CD4-positive, alpha-beta T cell treated with Interleukin-21 for 1 hour (primary cell): ENCODE results near the gene PDIA5.
A peak's percentile ranks its signal among the peaks of the same experiment; 100 is the strongest.

Experiments used
- DNase-seq: peaks from one replicate; pipeline ENCODE4 v3.0.0-alpha.2; 2020

Gene PDIA5

GRCh38 chr3:123066896-123067688 is at the start of gene PDIA5:
Gene PDIA5, plus strand, starts transcription at chr3:123067025. Its CDS starts 140 bp downstream, at chr3:123067165.
- peak; percentile 54 for DNase-seq

GRCh38 chr3:123018683-123019082 is 48.1 kb upstream of the PDIA5 start:
- no peak for DNase-seq

DNA sequence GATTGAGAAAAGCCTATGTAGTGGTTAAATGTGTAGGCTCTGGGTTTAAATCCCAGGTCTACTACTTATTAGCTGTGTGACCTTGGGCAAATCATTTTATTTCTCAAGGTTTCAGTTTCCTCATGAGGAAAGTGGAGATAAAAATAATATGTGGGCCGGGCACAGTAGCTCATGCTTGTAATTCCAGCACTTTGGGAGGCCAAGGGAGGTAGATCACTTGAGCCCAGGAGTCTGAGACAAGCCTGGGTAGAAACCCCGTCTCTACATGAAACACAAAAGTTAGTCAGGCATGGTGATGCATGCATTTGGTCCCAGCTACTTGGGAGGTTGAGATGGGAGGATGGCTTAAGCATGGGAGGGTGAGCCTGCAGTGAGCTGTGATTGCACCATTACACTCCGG is 47.7 kb upstream of the PDIA5 start:
- DNase-seq = no peak

DNA sequence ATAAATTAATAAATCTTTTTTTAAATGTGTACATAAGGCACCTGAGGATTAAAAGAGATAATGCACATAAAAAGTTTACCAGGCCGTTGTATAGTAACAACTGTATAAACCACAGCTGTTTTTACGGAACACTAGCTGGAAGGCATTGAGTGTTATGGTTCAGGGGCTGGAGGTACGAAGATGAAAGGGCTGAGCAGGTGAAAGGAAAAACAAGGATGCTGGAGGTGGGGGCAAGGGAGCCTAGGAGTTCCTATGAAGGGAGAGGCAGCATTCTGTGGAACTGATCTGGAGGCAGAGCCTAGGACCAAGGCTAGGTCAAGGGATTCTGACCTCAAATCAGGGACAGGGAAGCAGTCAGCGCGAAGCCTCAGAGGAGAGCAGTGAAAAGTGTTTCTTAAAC is 47.2 kb upstream of the PDIA5 start:
- no peak for DNase-seq

DNA sequence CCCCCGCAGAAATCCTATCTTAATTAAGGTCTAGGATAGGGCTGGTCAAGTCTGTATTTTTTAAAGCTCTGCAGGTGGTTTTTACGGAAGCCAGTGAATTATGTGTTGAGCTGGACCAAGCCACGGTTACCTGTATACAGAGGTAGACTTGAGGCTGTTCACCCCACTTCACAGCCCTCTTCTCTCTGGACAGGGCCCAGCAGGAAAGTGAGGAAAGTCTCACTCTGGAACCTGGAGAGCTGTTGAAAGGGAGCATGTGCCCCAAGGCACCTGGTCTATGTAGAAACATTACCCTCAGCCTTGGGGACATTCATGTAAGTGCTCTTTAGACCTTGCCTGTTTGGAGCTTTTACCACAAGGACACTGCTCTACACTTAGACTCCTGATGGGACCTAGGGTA is 46.1 kb upstream of the PDIA5 start:
- DNase-seq = no peak

DNA sequence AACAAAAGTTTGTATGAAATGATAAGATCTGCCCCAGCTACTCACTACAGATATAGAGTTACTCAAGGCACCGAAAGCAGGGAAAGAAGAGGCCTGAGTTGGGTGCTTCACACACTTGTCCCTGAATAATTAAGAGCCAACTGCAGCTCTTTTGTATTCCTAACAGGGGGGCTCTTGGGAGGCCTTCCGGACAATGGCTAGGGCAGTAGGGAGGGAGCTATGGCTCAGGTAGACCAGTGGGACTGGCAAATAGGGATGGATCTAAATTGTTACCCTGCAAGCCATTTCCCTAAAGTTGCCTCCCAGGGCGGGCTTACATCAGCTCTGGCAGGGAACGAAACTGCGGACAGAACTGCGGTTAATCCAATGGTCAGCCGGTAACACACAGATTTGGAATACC is 45.4 kb upstream of the PDIA5 start:
- no peak for DNase-seq

DNA sequence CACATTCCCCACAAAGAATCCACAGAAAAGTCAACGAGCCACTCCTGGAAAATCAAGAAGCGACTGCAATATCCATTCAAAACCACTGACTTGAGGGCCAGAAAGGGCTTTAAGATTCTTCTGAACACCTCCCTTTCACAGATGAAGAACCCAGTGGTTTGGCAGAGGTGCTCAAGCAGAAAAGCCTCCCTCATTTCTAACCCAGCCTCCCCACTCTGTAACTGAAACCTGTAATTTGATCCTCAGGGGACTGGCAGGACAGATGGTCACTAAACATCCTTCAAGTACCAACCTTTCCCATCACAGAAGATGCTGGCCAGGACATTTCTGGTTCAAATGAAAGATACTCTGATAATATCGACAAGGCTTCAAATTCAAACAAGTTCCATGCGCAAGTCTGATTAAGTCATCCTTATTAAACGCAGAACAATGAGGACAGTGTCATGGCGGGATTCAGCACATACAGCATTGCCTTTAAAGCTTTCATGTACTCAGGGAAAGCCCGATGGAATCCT is 44.8 kb upstream of the PDIA5 start:
- DNase-seq = no peak

DNA sequence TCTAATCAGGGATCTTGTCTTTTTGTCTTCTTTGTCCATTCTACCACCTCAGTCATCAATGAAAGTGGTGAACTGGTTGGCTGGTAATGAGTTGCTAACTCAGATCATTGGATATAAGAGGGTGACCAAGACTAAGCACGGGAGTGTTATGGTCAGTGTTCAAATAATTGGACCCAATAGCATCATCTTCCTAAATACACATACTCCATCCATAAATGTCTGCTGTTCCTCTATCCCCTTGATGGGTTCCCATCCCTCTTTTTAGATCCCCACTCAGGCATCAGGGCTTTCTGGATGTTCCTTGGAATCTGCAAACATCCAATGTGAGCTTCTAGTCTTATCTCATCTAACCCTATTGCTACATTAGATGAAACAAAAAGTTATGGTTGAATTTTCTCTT is 42.8 kb upstream of the PDIA5 start:
- no peak for DNase-seq

DNA sequence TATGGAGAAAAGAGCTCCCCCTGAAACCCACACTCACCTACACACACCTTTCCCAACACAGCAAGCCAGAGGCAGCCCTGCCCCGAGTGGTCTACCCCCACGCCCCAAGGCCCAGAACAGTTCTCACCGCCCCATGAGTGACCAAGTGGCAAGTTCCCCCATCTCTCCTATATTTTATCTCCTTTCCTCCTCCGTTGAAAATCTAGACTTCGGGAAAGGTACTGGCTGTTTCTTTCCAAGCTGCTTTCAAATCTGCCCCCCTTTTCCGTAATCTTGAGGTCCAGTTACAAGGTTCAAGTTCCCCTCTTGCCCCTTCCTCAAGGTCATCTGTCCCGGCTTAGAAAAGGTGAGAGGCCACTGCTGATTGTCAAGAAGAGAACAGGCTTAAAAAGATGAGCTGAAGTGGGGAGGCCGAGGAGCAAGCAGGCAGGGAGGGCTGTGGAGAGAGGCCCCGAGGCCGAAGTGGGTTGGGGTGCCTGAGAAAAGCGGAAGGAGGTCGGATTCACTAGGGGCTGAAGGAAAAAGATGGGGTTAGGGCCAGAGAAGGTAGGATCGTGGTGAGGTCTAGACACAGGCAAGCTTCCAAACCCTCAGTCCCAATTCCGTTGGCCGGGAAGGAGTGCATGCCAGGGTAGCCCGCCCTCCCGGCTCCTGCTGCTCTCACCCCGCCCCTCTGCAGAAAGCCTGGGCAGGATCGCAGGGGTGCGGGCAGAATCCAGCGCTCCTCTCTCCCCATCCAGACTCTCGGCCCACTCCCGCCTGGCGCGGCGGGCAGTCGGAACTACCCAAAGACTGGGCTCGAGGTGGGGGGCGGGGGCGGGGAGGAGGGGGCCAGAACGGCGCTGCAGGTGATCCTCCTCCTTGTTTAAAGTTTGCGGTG is 40.9 kb upstream of the PDIA5 start:
- no peak for DNase-seq

DNA sequence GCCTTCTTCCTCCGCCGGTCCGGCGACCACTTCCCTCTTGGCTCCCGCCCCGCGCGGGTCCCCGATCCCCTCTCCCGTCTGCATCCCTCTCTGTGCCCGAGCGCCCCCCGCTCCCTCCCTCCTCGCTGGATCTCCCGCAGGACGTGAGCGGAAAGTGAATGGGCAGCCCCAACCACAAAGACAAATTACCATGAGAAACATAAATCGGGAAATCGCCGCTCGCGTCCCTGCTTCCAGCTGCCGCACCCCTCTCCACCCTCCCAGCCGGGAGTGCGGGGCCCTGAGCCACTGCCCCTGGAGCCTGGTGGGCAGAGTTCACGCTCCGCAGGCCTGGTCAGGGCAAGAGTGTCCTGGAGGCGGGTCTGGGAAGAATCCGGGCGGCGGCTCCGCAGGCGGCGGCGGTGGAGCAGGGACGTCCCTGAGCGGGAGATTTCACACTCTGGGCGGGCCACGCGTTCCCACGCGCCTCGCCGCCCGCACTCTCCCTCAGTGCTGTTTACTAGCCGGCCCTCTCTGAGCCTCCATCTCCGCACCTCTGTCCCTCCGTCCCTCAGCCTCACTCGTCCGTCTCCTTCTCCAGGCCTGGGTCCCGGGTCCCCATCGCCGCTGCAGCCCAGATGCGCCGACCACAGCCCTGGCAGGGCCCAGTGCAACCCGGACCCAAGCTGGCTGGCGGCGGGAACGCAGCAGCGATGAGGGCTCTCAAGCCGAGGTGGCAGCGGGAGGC is 40.1 kb upstream of the PDIA5 start:
- no peak for DNase-seq

DNA sequence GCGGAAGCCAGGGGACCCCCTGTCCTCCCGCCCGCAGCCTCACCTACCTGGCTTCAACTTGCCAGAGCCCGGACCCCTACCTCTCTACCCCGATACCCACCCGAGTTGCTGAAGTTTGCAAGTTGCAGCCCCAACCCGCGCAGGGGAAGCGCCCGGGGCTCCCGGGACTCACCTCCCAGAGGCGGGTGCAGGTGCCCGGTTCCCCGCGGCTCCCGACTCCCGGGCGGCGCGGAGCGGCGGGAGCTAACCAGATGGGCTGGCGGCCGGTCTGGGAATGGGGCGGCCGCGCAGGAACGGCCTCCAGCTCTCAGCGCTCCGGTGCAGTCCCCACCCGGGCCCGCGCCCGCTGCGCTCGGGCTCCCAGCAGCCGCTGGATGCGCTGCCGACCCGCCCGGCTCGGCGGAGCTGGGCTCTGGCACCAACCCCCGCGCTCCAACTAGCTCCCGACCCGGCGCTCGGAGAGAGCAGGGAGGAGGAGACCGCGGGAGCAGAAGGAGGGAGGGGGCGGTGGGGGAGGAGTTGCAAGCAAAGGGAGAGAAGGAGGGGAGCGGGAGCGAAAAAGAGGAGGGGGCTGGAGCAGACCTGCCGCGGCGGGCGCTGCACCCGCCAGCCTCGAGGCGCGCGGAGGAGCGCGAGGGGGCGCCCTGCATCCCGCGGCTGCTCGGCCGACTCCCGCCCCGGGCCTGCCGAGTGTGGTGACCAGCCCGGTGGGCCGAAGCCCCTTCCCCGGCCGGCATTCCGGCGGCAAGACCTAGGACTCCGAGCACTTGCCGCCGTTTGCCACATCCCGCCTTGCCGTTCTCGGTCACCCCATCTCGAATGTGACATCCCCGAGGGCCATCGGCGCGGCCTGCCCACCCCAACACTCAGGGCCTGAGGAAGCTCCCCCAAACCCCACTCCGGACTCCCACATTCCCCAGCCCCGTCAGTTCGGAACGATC is 39.3 kb upstream of the PDIA5 start, which contains the start of gene SEMA5B:
Gene SEMA5B (minus strand): TSS at position 472 of the 941 bp plus-strand sequence. CDS start 66,500 bp downstream, outside the sequence.
- no peak for DNase-seq

- DNase-seq = peak; percentile 42
Observed at GRCh38 chr3:123028233-123028828, 38.5 kb upstream of the PDIA5 start.

- DNase-seq = no peak
Observed at GRCh38 chr3:123031051-123031450, 35.8 kb upstream of the PDIA5 start.

- DNase-seq = no peak
Observed at GRCh38 chr3:123032057-123032456, 34.8 kb upstream of the PDIA5 start.

- no peak for DNase-seq
Observed at GRCh38 chr3:123034120-123034519, 32.7 kb upstream of the PDIA5 start.

GRCh38 chr3:123034996-123035395 is 31.8 kb upstream of the PDIA5 start:
- DNase-seq = no peak

GRCh38 chr3:123036352-123037014 is 30.3 kb upstream of the PDIA5 start:
- no peak for DNase-seq

GRCh38 chr3:123037015-123037375 is 29.8 kb upstream of the PDIA5 start:
- no peak for DNase-seq

- no peak for DNase-seq
Observed at GRCh38 chr3:123038751-123039150, 28.1 kb upstream of the PDIA5 start.

GRCh38 chr3:123039178-123039577 is 27.6 kb upstream of the PDIA5 start:
- no peak for DNase-seq

DNA sequence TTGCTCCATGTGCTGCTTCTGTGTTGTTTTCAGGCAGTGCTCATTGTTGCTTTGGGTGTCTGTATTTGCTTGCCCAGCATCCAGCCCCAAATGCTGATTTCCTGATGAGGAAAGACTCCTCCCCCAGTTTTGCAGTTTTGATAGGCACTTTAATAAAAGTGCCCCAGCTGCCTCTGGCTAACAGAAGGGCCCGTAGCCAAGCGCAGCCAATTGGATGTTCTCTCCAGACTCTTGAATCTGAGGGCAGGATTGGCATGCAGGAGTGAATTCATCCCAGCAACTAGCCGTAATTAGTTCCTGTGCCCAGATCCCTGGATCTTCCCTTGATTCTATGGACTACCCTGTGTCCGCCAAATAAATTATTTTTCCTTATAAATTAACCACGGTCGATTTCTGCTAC is 24.4 kb upstream of the PDIA5 start:
- DNase-seq = no peak
